Measurements from ENCODE around the gene ANP32A.

GRCh38 chr15:68809517-68809916, 11.2 kb downstream of the ANP32A start:
- no peak for TF ChIP-seq CTCF (IDR thresholded peaks at IDR 0.05)
- no peak for TF ChIP-seq POLR2A (IDR thresholded peaks at IDR 0.05)
